Ishikawa (cell line): ENCODE measurements around the gene TACSTD2.

Source experiments
- CEBPB ChIP-seq: IDR thresholded peaks from 2 replicates; pipeline ENCODE4 v1.6.1; 2012
- CREB1 ChIP-seq: IDR thresholded peaks from 2 replicates; pipeline ENCODE4 v1.6.1; 2012; ENCODE audit warnings: low read depth
- TCF12 ChIP-seq: IDR thresholded peaks from 2 replicates; pipeline ENCODE4 v1.6.1; 2012; ENCODE audit warnings: low read depth
- TEAD4 ChIP-seq: IDR thresholded peaks from 2 replicates; pipeline ENCODE4 v1.6.1; 2012
- USF1 ChIP-seq: IDR thresholded peaks from 2 replicates; pipeline ENCODE4 v1.6.1; 2012
- YY1 ChIP-seq: IDR thresholded peaks from 2 replicates; pipeline ENCODE4 v1.6.1; 2012; ENCODE audit warnings: low read depth

- no peak for TF ChIP-seq USF1
- no peak for TF ChIP-seq YY1
- no peak for TF ChIP-seq CREB1
- TF ChIP-seq TCF12: no peak
- TF ChIP-seq TEAD4: no peak
- no peak for TF ChIP-seq CEBPB
These were observed 17.5 kb upstream of the TACSTD2 start for GRCh38 chr1:58594546-58594945.
